H7 (cell line): ENCODE measurements around the gene USP17L30. TPM values are rescaled to one million over a fixed set of nuclear protein-coding genes. Genes with fewer than 3 reads are reported as not detected.
"Not testable (repeated sequence)": the region's sequence is repeated elsewhere in the genome, so short reads cannot be mapped to it uniquely, and the experiment has no call there.

Source experiments
- DNase-seq: peaks from one replicate; pipeline ENCODE4 v3.0.0; 2012
- H3K27me3 ChIP-seq: 2 replicates; pipeline ENCODE4 v1.6.0; 2011; ENCODE audit warnings: mild to moderate bottlenecking, low read length; ENCODE audit not compliant: control insufficient read depth, insufficient read depth
- H3K36me3 ChIP-seq: replicated peaks from 2 replicates; pipeline ENCODE4 v1.5.1; 2011; ENCODE audit warnings: low read length; ENCODE audit not compliant: control insufficient read depth, insufficient read depth
- H3K4me3 ChIP-seq: 2 replicates; pipeline ENCODE4 v1.5.1; 2011; ENCODE audit warnings: low read depth, mild to moderate bottlenecking, control low read depth, low read length, moderate library complexity; ENCODE audit not compliant: insufficient read depth
- total RNA-seq: library from RNA; depleted of rRNA; stranded (reverse); fragments of >200 nt; shearing (Covaris generic); gene quantifications from 2 replicates; pipeline ENCODE4 v1.2.3, GENCODE V29; 2014; rRNA removed

The USP17L30 gene
- total RNA-seq, 1 experiment from 2014 or later, result not detected

GRCh38 chr4:9406491-9406890, 43.6 kb downstream of the USP17L30 start:
- DNase-seq, H3K27me3 ChIP-seq, H3K36me3 ChIP-seq, H3K4me3 ChIP-seq: not testable (repeated sequence)

GRCh38 chr4:9409793-9410192, 46.9 kb downstream of the USP17L30 start:
- no peak for DNase-seq
- H3K36me3 ChIP-seq, result no peaks in the 10 kb centered on the region
- H3K27me3 ChIP-seq, result no peaks in the 10 kb centered on the region
- no peak overlapping the region for H3K4me3 ChIP-seq

Other genes with a start within 250 kb of the USP17L30 start
- gene FAM90A26, start 192.7 kb upstream of the USP17L30 start, total RNA-seq, result not detected in 2 replicates
- not detected in 2 replicates for gene USP17L10, start 152.5 kb upstream of the USP17L30 start, total RNA-seq
- not detected in 2 replicates for gene USP17L11, start 147.7 kb upstream of the USP17L30 start, total RNA-seq
- gene USP17L12, start 143.0 kb upstream of the USP17L30 start, total RNA-seq, result not detected in 2 replicates
- not detected in 2 replicates for gene USP17L13, start 138.2 kb upstream of the USP17L30 start, total RNA-seq
- gene USP17L15, start 128.7 kb upstream of the USP17L30 start, total RNA-seq, result not detected in 2 replicates
- not detected in 2 replicates for gene USP17L17, start 119.2 kb upstream of the USP17L30 start, total RNA-seq
- not detected in 2 replicates for gene USP17L18, start 114.5 kb upstream of the USP17L30 start, total RNA-seq
- not detected in 2 replicates for gene USP17L19, start 109.8 kb upstream of the USP17L30 start, total RNA-seq
- gene USP17L20, start 105.0 kb upstream of the USP17L30 start, total RNA-seq, result not detected in 2 replicates
- not detected in 2 replicates for gene USP17L21, start 100.3 kb upstream of the USP17L30 start, total RNA-seq
- not detected in 2 replicates for gene USP17L22, start 95.5 kb upstream of the USP17L30 start, total RNA-seq
- gene USP17L24, start 38.0 kb upstream of the USP17L30 start, total RNA-seq, result not detected in 2 replicates
- gene USP17L25, start 33.2 kb upstream of the USP17L30 start, total RNA-seq, result not detected in 2 replicates
- not detected in 2 replicates for gene USP17L26, start 28.5 kb upstream of the USP17L30 start, total RNA-seq
- gene USP17L5, start 23.7 kb upstream of the USP17L30 start, total RNA-seq, result not detected in 2 replicates
- not detected in 2 replicates for gene USP17L27, start 19.0 kb upstream of the USP17L30 start, total RNA-seq
- gene USP17L28, start 14.2 kb upstream of the USP17L30 start, total RNA-seq, result not detected in 2 replicates
- not detected in 2 replicates for gene USP17L29, start 9.5 kb upstream of the USP17L30 start, total RNA-seq
- gene DEFB131A, start 81.3 kb downstream of the USP17L30 start, total RNA-seq, result not detected in 2 replicates